GM12878 (cell line): ENCODE measurements around the gene SDC1. TPM values are rescaled to one million over a fixed set of nuclear protein-coding genes. Genes with fewer than 3 reads are reported as not detected.

Experiments
- ATAC-seq: fragments of 200-7000 bp; cut with Tn5 transposase; 3 replicates; pipeline ENCODE4 v1.9.1; 2020; ENCODE audit warnings: mild to moderate bottlenecking, moderate library complexity
- BruUV-seq: library from RNA; stranded (reverse); fragments of 400-500 nt; replicated peaks from 2 replicates; lab custom pipeline; 2021; lab: Mats Ljungman, UMichigan
- CTCF ChIA-PET: fragments of 300-600 bp; sonication (Branson Sonifier 250); formaldehyde crosslinking; extraction: SDS; loops from one replicate; lab custom pipeline; 2021; ENCODE audit warnings: inconsistent platforms; lab: Yijun Ruan, JAX
- POLR2A ChIA-PET: fragments of 350-600 bp; formaldehyde crosslinking; extraction: SDS; loops from one replicate; lab custom pipeline; 2021; ENCODE audit warnings: inconsistent platforms; lab: Charles Lee
- RAD21 ChIA-PET: fragments of 300-600 bp; sonication (Branson Sonifier 250); formaldehyde crosslinking; loops from one replicate; lab custom pipeline; 2023; ENCODE audit warnings: antibody characterized with exemption; ENCODE audit not compliant: unreplicated experiment; lab: Charles Lee
- SMC1A ChIA-PET: fragments of 300-600 bp; sonication (Branson Sonifier 250); formaldehyde crosslinking; loops from one replicate; lab custom pipeline; 2023; ENCODE audit not compliant: unreplicated experiment, uncharacterized antibody; lab: Charles Lee
- DNase-seq: peaks from one replicate; pipeline ENCODE4 v3.0.0-alpha.2; 2011; ENCODE audit warnings: low read depth, low spot score
- FAIRE-seq: peaks from 3 replicates; lab custom pipeline; 2011; peaks lifted over from hg19 to GRCh38; lab: Jason Lieb, UNC
- H2AFZ ChIP-seq: 2 replicates; pipeline ENCODE4 v1.6.0; 2011; ENCODE audit warnings: low read depth, low read length, control low read depth; ENCODE audit not compliant: control insufficient read depth
- H3K27ac ChIP-seq: 2 replicates; pipeline ENCODE4 v1.5.1; 2011; ENCODE audit warnings: control low read depth; ENCODE audit not compliant: control insufficient read depth, insufficient read depth
- H3K27me3 ChIP-seq, 2 experiments: replicated peaks in 1 of 2; 2 replicates each; pipeline versions ENCODE4 v1.6.0 to v1.6.1; 2011; ENCODE audit warnings: low read length in 1 of 2; ENCODE audit not compliant: control insufficient read depth in 2 of 2, insufficient read depth in 2 of 2
- H3K36me3 ChIP-seq, 2 experiments: 2 replicates each; pipeline ENCODE4 v1.5.1; 2011; ENCODE audit warnings: low read length in 1 of 2; ENCODE audit not compliant: control insufficient read depth in 2 of 2, insufficient read depth in 2 of 2
- H3K4me1 ChIP-seq: 2 replicates; pipeline ENCODE4 v1.6.1; 2011; ENCODE audit warnings: mild to moderate bottlenecking, low read length, moderate library complexity, mixed read lengths; ENCODE audit not compliant: control insufficient read depth, insufficient read depth
- H3K4me2 ChIP-seq: 2 replicates; pipeline ENCODE4 v1.6.0; 2011; ENCODE audit warnings: control low read depth; ENCODE audit not compliant: control insufficient read depth, insufficient read depth
- H3K4me3 ChIP-seq: fragments of 200-600 bp; sonication (generic); 2 replicates; pipeline ENCODE4 v1.5.1; 2016
- H3K79me2 ChIP-seq: 2 replicates; pipeline ENCODE4 v1.6.0; 2011; ENCODE audit warnings: low read length; ENCODE audit not compliant: control insufficient read depth, insufficient read depth
- H3K9ac ChIP-seq: 2 replicates; pipeline ENCODE4 v1.8.0; 2011; ENCODE audit warnings: low read length, control low read depth, mixed read lengths; ENCODE audit not compliant: control insufficient read depth, insufficient read depth
- H3K9me3 ChIP-seq: replicated peaks from 3 replicates; pipeline ENCODE4 v1.5.1; 2011; ENCODE audit warnings: mild to moderate bottlenecking, low read length; ENCODE audit not compliant: control insufficient read depth, insufficient read depth
- H4K20me1 ChIP-seq: 2 replicates; pipeline ENCODE4 v1.6.0; 2011; ENCODE audit not compliant: control insufficient read depth, insufficient read depth
- CREM ChIP-seq: IDR thresholded peaks from 2 replicates; pipeline ENCODE4 v1.6.1; 2014; ENCODE audit warnings: antibody characterized with exemption, low read depth
- NRF1 ChIP-seq: conservative IDR thresholded peaks from 2 replicates; pipeline ENCODE4 v1.6.1; 2011; ENCODE audit warnings: mild to moderate bottlenecking, low read depth, low read length, improper control_type of control experiment
- RCOR1 ChIP-seq: conservative IDR thresholded peaks from 2 replicates; pipeline ENCODE4 v1.6.1; 2012; ENCODE audit warnings: low read depth, low read length, improper control_type of control experiment
- RUNX3 ChIP-seq: IDR thresholded peaks from 2 replicates; pipeline ENCODE4 v1.6.1; 2012; ENCODE audit warnings: low read length, inconsistent platforms
- WGBS: methylation state at CpG from one replicate; pipeline ENCODE4 v1.1.6; 2016; ENCODE audit warnings: low lambda C conversion rate; ENCODE audit not compliant: insufficient replicate concordance, insufficient coverage; ENCODE audit errors: missing lambda C conversion rate; 5-methylcytosine and 5-hydroxymethylcytosine counted together
- in situ Hi-C: fragments of 300-500 bp; cut with MboI; formaldehyde crosslinking; loops from 9 replicates; pipeline ENCODE4 v1.14.3; 2018; ENCODE audit warnings: mixed read lengths
- intact Hi-C: fragments of 100-400 bp; cut with micrococcal nuclease; formaldehyde crosslinking; loops from one replicate; pipeline ENCODE4 v1.14.2; 2022; ENCODE audit not compliant: unreplicated experiment
- polyA plus RNA-seq, 11 experiments: library from polyadenylated mRNA; depleted of rRNA in 4 of 11; unstranded in 6 of 11; stranded (reverse) in 5 of 11; fragments of >200 nt; fragmentation: Nextera tagmentation in 4 of 11; fragmentation: Illumina TruSeq in 1 of 11; extraction: Ambion mirVana in 4 of 11; extraction: Trizol in 1 of 11; gene quantifications; 1 replicate in 1 of 11; 2 replicates in 10 of 11; pipeline versions ENCODE4 v1.2.1 to v1.2.3, GENCODE V29; 2011 to 2016; ENCODE audit warnings: inconsistent platforms in 2 of 11, missing spikeins in 2 of 11, low read depth in 1 of 11
- total RNA-seq, 4 experiments: library from RNA; depleted of rRNA in 3 of 4; stranded (reverse); fragments of >200 nt in 3 of 4; fragmentation: Illumina TruSeq in 1 of 4; extraction: Trizol in 1 of 4; gene quantifications; 2 replicates each; pipeline versions ENCODE4 v1.2.1 to v1.2.3, GENCODE V29; 2013 to 2021

SDC1 gene
- total and polyA plus RNA-seq, 10 of the 15 experiments (the other 5 are each of a cell fraction or from before 2014, with no cell fraction given) = 0.85 to 36.8 (median 23.7) TPM

- in situ Hi-C loops = no loop called here
- SMC1A ChIA-PET = interaction anchor here (1.0 to 2.7 kb wide), 4 partner anchors 10 to 75 kb away, joined by 3 to 15 read pairs (median 4); no protein-coding TSS in a partner anchor
- FAIRE-seq (no peak), ATAC-seq (no peak), DNase-seq (no peak)
- Histone ChIP-seq H3K4me3 (no peak overlapping the region), H4K20me1 (no peaks in the 10 kb centered on the region), H2AFZ (no peak overlapping the region), H3K4me1 (peaks cover 73% of the 10 kb centered on the region), H3K4me2 (no peak overlapping the region), H3K36me3 (no peaks in the 10 kb centered on the region), H3K27ac (no peak overlapping the region), H3K27me3 (no peaks in the 10 kb centered on the region), H3K9ac (no peak overlapping the region), H3K9me3 (no peaks in the 10 kb centered on the region), H3K79me2 (peaks cover 18% of the 10 kb centered on the region)
- WGBS = 79% methylated on average over 12 of the region's 12 CpGs
- POLR2A ChIA-PET = interaction anchor here (5.0 kb wide), 1 partner anchor 11 kb away, joined by 38 read pairs; no protein-coding TSS in a partner anchor
- RAD21 ChIA-PET = interaction anchor here (1.3 to 6.2 kb wide), 2 partner anchors 11 to 24 kb away, joined by 3 to 69 read pairs; no protein-coding TSS in a partner anchor
- BruUV-seq = no TSS peak
- intact Hi-C loops = no loop called here
- CTCF ChIA-PET = interaction anchor here (0.9 to 6.2 kb wide), 3 partner anchors 12 to 56 kb away, joined by 3 to 39 read pairs (median 11); partner anchors contain the start of gene SDC1
- TF ChIP-seq NRF1 = no peak
Measured at GRCh38 chr2:20211420-20211819, 13.5 kb downstream of the SDC1 start.

GRCh38 chr2:20210462-20210861, 14.5 kb downstream of the SDC1 start:
- no peak overlapping the region for H2AFZ ChIP-seq
- H3K4me1 ChIP-seq = peaks cover 69% of the 10 kb centered on the region
- H3K27ac ChIP-seq = 0 out of 2 replicates have a peak overlapping the region, but pooled peaks have one; percentile 2
- H4K20me1 ChIP-seq = no peaks in the 10 kb centered on the region
- CTCF ChIA-PET = interaction anchor here (1.0 to 6.2 kb wide), 3 partner anchors 13 to 162 kb away, joined by 3 to 39 read pairs (median 11); partner anchors contain the start of gene SDC1
- no peak for ATAC-seq
- DNase-seq = no peak
- in situ Hi-C loops (no loop called here), intact Hi-C loops (no loop called here)
- H3K9me3 ChIP-seq = no peaks in the 10 kb centered on the region
- peaks cover 18% of the 10 kb centered on the region for H3K79me2 ChIP-seq
- H3K27me3 ChIP-seq = no peaks in the 10 kb centered on the region
- no peak overlapping the region for H3K4me3 ChIP-seq
- no TSS peak for BruUV-seq
- no peak for FAIRE-seq
- RAD21 ChIA-PET = interaction anchor here (1.1 to 6.2 kb wide), 4 partner anchors 12 to 59 kb away, joined by 3 to 69 read pairs (median 6); partner anchors contain the start of gene SDC1
- WGBS = 55% methylated on average over 8 of the region's 8 CpGs
- H3K36me3 ChIP-seq = no peaks in the 10 kb centered on the region
- H3K9ac ChIP-seq = no peak overlapping the region; the same call in 1 of the 2 replicates
- H3K4me2 ChIP-seq = no peak overlapping the region
- POLR2A ChIA-PET = interaction anchor here (0.6 to 5.0 kb wide), 2 partner anchors 12 to 111 kb away, joined by 5 to 38 read pairs; no protein-coding TSS in a partner anchor
- SMC1A ChIA-PET = interaction anchor here (1.0 to 2.7 kb wide), 5 partner anchors 11 to 74 kb away, joined by 3 to 15 read pairs (median 3); no protein-coding TSS in a partner anchor
- TF ChIP-seq RUNX3 = peak; percentile 21; the same call in 1 of the 2 replicates
- TF ChIP-seq RCOR1 = no peak
- 0 out of 2 replicates have a peak, but pooled peaks have one; percentile 7 for TF ChIP-seq CREM
